GM21619 (cell line): Measurements from ENCODE around the gene REXO1.
"Not testable (repeated sequence)": the region's sequence is repeated elsewhere in the genome, so short reads cannot be mapped to it uniquely, and the experiment has no call there.

Experiments used
- ATAC-seq: cut with Tn5 transposase; IDR thresholded peaks from one replicate; pipeline ENCODE4 v1.9.1; 2021; ENCODE audit not compliant: unreplicated experiment

Gene REXO1

GRCh38 chr19:1799695-1800342, 48.5 kb downstream of the REXO1 start:
- no peak for ATAC-seq

DNA sequence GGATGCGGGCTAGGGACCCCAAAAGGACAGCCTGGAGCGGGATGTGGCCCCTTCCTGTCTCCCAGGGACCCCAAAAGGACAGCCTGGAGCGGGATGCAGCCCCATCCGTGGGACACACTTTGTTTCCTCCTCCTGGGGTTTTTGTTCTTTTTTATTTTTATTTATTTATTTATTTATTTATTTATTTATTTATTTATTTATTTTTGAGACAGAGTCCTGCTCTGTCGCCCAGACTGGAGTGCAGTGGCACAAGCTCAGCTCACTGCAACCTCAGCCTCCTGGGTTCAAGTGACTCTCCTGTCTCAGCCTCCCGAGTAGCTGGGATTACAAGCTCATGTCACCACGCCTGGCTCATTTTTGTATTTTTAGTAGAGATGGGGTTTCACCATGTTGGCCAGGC, 51.0 kb downstream of the REXO1 start:
- not testable (repeated sequence) for ATAC-seq

GRCh38 chr19:1796395-1797142, 51.7 kb downstream of the REXO1 start:
- no peak for ATAC-seq

- ATAC-seq: no peak
Measured at GRCh38 chr19:1794424-1795172, 53.7 kb downstream of the REXO1 start.

- no peak for ATAC-seq
Measured at GRCh38 chr19:1791879-1792278, 56.4 kb downstream of the REXO1 start.

DNA sequence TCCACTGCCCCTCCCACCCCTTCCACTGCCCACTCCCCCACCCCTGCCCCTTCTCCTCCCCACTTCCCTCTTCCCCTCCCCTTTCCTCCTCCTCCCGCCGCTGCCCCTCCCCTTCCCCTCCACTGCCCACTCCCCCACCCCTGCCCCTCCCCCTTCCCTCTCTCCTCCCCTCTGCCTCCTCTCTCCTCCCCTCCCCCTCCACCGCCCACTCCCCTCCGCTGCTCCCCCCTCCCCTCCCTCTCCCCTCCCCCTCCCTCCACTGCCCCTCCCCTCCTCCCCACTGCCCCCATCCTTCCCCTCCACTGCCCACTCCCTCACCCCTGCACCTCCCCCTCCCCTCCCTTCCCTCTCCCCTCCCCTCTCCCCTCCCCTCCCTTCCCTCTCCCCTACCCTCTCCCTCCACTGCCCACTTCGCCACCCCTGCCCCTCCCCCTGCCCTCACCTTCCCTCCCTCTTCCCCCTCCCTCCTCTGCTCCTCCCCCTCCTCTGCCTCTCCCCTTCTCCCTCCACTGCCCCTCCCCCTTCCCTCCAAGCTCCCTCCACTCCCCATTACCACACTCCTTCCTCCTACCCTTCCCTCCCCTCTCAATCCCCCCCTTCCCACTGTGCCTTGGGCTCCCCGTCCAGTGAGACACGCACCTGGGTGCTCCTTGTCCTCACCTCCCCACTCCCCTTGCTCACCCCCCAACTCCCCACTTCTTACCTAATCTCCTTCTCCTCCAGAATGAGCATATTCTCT, 58.1 kb downstream of the REXO1 start:
- ATAC-seq: no peak

GRCh38 chr19:1789261-1790041, 58.8 kb downstream of the REXO1 start:
- ATAC-seq: no peak

DNA sequence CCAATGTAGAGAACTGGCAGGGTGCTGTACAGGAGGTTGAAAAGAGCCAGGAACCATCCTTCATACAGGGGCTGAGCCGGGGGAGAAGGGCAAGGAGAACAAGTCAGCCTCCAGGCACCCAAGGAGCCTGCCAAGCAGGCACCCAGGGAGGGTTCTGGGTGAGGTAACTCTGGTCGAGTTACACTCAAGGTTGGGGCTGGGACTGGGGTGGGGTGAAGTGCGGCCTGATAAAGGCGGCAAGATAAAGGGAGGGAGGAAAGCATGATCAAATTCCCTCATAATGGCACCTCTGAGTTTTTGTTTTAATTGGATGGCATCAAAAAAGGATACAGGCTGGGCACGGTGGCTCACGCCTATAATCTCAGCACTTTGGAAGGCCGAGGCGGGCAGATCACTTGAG, 61.2 kb downstream of the REXO1 start:
- no peak for ATAC-seq

- no peak for ATAC-seq
Measured at GRCh38 chr19:1786668-1787067, 61.6 kb downstream of the REXO1 start.

DNA sequence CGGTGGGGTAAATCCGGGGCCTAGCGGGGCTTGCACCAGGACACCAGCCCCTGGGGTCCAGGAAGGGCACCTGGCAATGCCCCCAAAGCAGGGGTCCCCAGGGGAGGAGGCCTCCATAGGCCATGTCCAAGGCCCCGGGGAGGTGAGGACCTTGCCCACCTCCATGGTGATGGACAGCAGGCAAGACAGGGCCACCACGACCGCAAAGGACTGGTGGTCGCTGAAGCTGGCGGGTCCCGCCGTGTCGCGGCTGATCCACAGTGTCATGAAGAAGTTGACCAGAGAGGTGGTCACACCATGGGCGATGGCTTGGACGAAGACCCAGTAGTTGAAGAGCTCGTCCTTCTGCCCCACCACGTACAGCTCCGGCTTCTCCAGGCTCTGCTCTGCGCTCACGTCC, 63.0 kb downstream of the REXO1 start:
- ATAC-seq: no peak

- no peak for ATAC-seq
Measured at GRCh38 chr19:1783874-1784273, 64.4 kb downstream of the REXO1 start.

DNA sequence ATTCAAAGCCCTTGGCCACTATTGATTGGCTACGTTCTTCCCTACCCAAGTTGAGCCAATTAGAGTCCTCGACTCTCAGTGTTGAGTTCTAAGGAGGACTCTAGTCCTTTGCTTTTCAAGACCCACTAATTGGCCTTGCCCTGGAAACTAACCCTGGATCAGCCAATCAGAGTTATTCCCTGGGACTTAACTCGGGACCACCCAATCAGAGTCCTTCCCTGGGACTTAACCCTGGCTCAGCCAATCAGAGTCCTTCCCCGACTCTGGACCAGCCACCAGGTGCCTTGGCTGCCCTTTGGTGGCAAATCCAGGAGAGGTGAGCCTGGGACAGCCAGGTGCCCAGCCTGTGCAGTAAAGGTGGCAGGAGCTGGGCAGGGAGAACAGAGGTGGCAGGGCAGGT, 64.9 kb downstream of the REXO1 start:
- ATAC-seq: no peak

GRCh38 chr19:1782521-1782920, 65.8 kb downstream of the REXO1 start:
- no peak for ATAC-seq

- ATAC-seq: no peak
Measured at GRCh38 chr19:1780272-1780958, 67.9 kb downstream of the REXO1 start.

DNA sequence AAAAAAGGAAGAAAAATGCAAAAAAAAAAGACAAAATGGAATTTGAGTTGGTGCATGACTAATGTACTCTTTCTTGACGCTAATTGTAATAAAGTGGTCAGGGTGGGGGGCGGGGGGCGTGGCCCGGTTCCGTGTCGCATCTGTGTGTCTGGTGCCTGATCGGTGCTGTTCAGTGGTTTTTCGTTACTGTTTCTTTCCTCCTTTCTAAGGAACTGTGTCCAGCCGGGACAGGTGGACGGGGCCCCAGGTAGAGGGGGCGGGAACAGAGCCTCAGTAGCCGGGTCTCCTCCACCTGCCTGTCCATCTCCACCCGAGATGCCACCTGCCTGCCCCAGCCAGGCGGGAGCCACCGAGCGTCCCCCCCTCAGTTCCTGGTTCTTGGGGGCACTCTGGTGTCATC, 68.7 kb downstream of the REXO1 start:
- ATAC-seq: no peak

GRCh38 chr19:1777149-1777548, 71.1 kb downstream of the REXO1 start:
- no peak for ATAC-seq

DNA sequence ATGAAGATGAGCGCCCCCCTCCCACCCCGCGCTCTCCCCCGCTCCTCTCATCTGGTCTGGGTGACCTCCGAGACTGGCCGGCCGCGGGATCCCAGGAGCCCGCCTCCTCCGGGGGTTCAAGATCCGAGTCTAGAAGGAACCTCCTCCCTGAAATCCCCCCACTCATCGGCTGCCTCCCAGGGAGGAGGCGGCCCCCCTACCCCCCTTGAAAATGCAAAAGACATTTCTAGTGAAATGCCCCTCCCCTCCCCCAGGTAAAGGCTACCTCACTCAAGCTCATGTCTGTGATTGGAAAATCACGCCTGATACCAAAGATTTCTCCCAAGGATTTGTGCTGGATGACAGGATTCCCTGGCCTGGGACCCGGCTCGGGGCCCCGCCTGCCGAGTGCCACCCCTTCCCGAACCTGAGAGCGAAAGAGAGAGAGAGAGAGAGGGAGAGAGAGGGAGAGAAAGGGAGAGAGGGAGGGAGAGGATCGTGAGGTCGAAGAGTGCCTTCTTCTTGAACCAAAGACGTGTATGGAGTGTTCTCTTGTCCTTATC, 71.6 kb downstream of the REXO1 start:
- ATAC-seq: no peak

- ATAC-seq: no peak
Measured at GRCh38 chr19:1775951-1776605, 72.2 kb downstream of the REXO1 start.
